GM13976 (cell line): ENCODE data around the gene MAN2A1.

Experiments
- DNase-seq: peaks from one replicate; pipeline ENCODE4 v3.0.0; 2012; ENCODE audit warnings: low spot score
- CTCF ChIP-seq: IDR thresholded peaks from 2 replicates; pipeline ENCODE4 v1.5.1; 2012; ENCODE audit warnings: borderline replicate concordance, mild to moderate bottlenecking; ENCODE audit not compliant: insufficient read depth; ENCODE audit errors: extremely low read depth, missing control alignments, control extremely low read depth
- in situ Hi-C: fragments of 300-500 bp; cut with MboI; formaldehyde crosslinking; loops from one replicate; pipeline ENCODE4 v1.12.0; 2022; ENCODE audit warnings: low sequenced_read_pairs, mixed read lengths, inconsistent platforms; ENCODE audit not compliant: unreplicated experiment

MAN2A1 gene

GRCh38 chr5:109900911-109901627, 211.3 kb downstream of the MAN2A1 start:
- TF ChIP-seq CTCF, result no peak
- DNase-seq, result no peak
- in situ Hi-C loops, result no loop called here

- in situ Hi-C loops, result no loop called here
- no peak for DNase-seq
- no peak for TF ChIP-seq CTCF
Observed at GRCh38 chr5:109901628-109901981, 211.9 kb downstream of the MAN2A1 start.

- DNase-seq, result no peak
- no peak for TF ChIP-seq CTCF
- in situ Hi-C loops, result no loop called here
Observed at GRCh38 chr5:109903061-109903460, 213.3 kb downstream of the MAN2A1 start.

GRCh38 chr5:109905906-109906305, 216.2 kb downstream of the MAN2A1 start:
- in situ Hi-C loops, result no loop called here
- no peak for TF ChIP-seq CTCF
- DNase-seq, result no peak

- no peak for TF ChIP-seq CTCF
- no peak for DNase-seq
- in situ Hi-C loops, result no loop called here
Observed at GRCh38 chr5:109907189-109907588, 217.5 kb downstream of the MAN2A1 start.

- TF ChIP-seq CTCF, result no peak
- in situ Hi-C loops, result no loop called here
- no peak for DNase-seq
Observed at GRCh38 chr5:109907731-109908130, 218.0 kb downstream of the MAN2A1 start.
